Parathyroid adenoma (tissue), 2 donors: ENCODE results near the gene NOL4L.

ENCODE experiments used
- H2AFZ ChIP-seq: fragments of 300-600 bp; sonication (generic); one replicate; pipeline ENCODE4 v1.7.0; 2017; ENCODE audit warnings: antibody characterized with exemption, mild to moderate bottlenecking
- H3K27ac ChIP-seq: fragments of 300-600 bp; sonication (generic); one replicate; pipeline ENCODE4 v1.7.0; 2017
- H3K27me3 ChIP-seq: fragments of 300-600 bp; sonication (generic); one replicate; pipeline ENCODE4 v1.7.0; 2017; ENCODE audit warnings: low read length; ENCODE audit not compliant: control insufficient read depth, insufficient read depth
- H3K36me3 ChIP-seq: fragments of 300-600 bp; sonication (generic); one replicate; pipeline ENCODE4 v1.7.0; 2017; ENCODE audit warnings: low read length; ENCODE audit not compliant: control insufficient read depth, insufficient read depth
- H3K4me1 ChIP-seq: fragments of 300-600 bp; sonication (generic); one replicate; pipeline ENCODE4 v1.7.0; 2017; ENCODE audit warnings: control low read depth
- H3K4me2 ChIP-seq: fragments of 300-600 bp; sonication (generic); one replicate; pipeline ENCODE4 v1.7.0; 2017; ENCODE audit warnings: low read length
- H3K4me3 ChIP-seq: fragments of 300-600 bp; sonication (generic); one replicate; pipeline ENCODE4 v1.7.0; 2017; ENCODE audit warnings: low read depth, low read length
- H3K79me2 ChIP-seq: fragments of 300-600 bp; sonication (generic); one replicate; pipeline ENCODE4 v1.7.0; 2017; ENCODE audit warnings: control low read depth
- H3K9ac ChIP-seq: fragments of 300-600 bp; sonication (generic); one replicate; pipeline ENCODE4 v1.7.0; 2017; ENCODE audit warnings: mild to moderate bottlenecking
- H3K9me3 ChIP-seq: fragments of 300-600 bp; sonication (generic); one replicate; pipeline ENCODE4 v1.7.0; 2017; ENCODE audit warnings: low read length; ENCODE audit not compliant: control insufficient read depth
- CTCF ChIP-seq: fragments of 300-600 bp; sonication (generic); IDR thresholded peaks from one replicate; pipeline ENCODE4 v1.7.0; 2017; ENCODE audit warnings: antibody characterized with exemption, mild to moderate bottlenecking
- donor health status: primary hyperparathyroidism.

Gene NOL4L

GRCh38 chr20:32520927-32521203 is 64.3 kb downstream of the NOL4L start:
- no peak overlapping the region for H2AFZ ChIP-seq
- H3K9me3 ChIP-seq, result no peaks in the 10 kb centered on the region
- TF ChIP-seq CTCF, result no peak
- H3K36me3 ChIP-seq, result no peaks in the 10 kb centered on the region
- H3K4me1 ChIP-seq, result peaks cover 28% of the 10 kb centered on the region
- no peaks in the 10 kb centered on the region for H3K27me3 ChIP-seq
- peaks cover 13% of the 10 kb centered on the region for H3K79me2 ChIP-seq
- H3K27ac ChIP-seq, result no peak overlapping the region
- no peak overlapping the region for H3K4me2 ChIP-seq
- H3K4me3 ChIP-seq, result no peak overlapping the region
- no peak overlapping the region for H3K9ac ChIP-seq

GRCh38 chr20:32519381-32519730 is 65.8 kb downstream of the NOL4L start:
- Histone ChIP-seq H3K9ac (no peak overlapping the region), H3K27me3 (no peaks in the 10 kb centered on the region), H3K9me3 (no peaks in the 10 kb centered on the region), H2AFZ (no peak overlapping the region), H3K79me2 (peaks cover 13% of the 10 kb centered on the region), H3K27ac (no peak overlapping the region), H3K4me2 (no peak overlapping the region), H3K4me1 (peaks cover 27% of the 10 kb centered on the region), H3K36me3 (no peaks in the 10 kb centered on the region), H3K4me3 (no peak overlapping the region)
- TF ChIP-seq CTCF, result no peak

- Histone ChIP-seq H3K36me3 (no peaks in the 10 kb centered on the region), H3K27ac (no peak overlapping the region), H3K4me3 (no peak overlapping the region), H3K4me1 (peaks cover 26% of the 10 kb centered on the region), H3K9ac (no peak overlapping the region), H3K27me3 (no peaks in the 10 kb centered on the region), H3K4me2 (no peak overlapping the region), H2AFZ (no peak overlapping the region), H3K9me3 (no peaks in the 10 kb centered on the region), H3K79me2 (peaks cover 13% of the 10 kb centered on the region)
- no peak for TF ChIP-seq CTCF
These were observed 66.3 kb downstream of the NOL4L start for GRCh38 chr20:32518593-32519380.

GRCh38 chr20:32517914-32518592 is 67.1 kb downstream of the NOL4L start:
- Histone ChIP-seq H3K4me2 (no peak overlapping the region), H2AFZ (no peak overlapping the region), H3K4me3 (no peak overlapping the region), H3K9ac (no peak overlapping the region), H3K27ac (peak overlapping the region; percentile 51), H3K36me3 (no peaks in the 10 kb centered on the region), H3K27me3 (no peaks in the 10 kb centered on the region), H3K4me1 (peaks cover 26% of the 10 kb centered on the region), H3K79me2 (peaks cover 13% of the 10 kb centered on the region), H3K9me3 (no peaks in the 10 kb centered on the region)
- TF ChIP-seq CTCF, result no peak

GRCh38 chr20:32517518-32517873 is 67.6 kb downstream of the NOL4L start:
- no peak overlapping the region for H3K9ac ChIP-seq
- H3K9me3 ChIP-seq, result no peaks in the 10 kb centered on the region
- H3K27ac ChIP-seq, result peak overlapping the region; percentile 51
- H3K4me3 ChIP-seq, result no peak overlapping the region
- H3K36me3 ChIP-seq, result no peaks in the 10 kb centered on the region
- TF ChIP-seq CTCF, result no peak
- H3K79me2 ChIP-seq, result peaks cover 13% of the 10 kb centered on the region
- no peak overlapping the region for H3K4me2 ChIP-seq
- no peaks in the 10 kb centered on the region for H3K27me3 ChIP-seq
- peaks cover 26% of the 10 kb centered on the region for H3K4me1 ChIP-seq
- H2AFZ ChIP-seq, result no peak overlapping the region
